Natural killer cell (primary cell): ENCODE results near the gene NRP2. TPM values are rescaled to one million over a fixed set of nuclear protein-coding genes. Genes with fewer than 3 reads are reported as not detected.

Experiments
- ATAC-seq, 3 donors: fragments of 150-1000 bp in 2 of 3; fragments of 200-7000 bp in 1 of 3; cut with Tn5 transposase; 1 replicate in 1 of 3; 2 replicates in 2 of 3; pipeline ENCODE4 v1.10.0; 2021; ENCODE audit warnings: mild to moderate bottlenecking in 2 of 3, moderate library complexity in 2 of 3
- DNase-seq, 2 donors: peaks; one replicate each; pipeline versions ENCODE4 v3.0.0 to v3.0.0-alpha.2; 2013 to 2021; ENCODE audit warnings: mixed read lengths in 1 of 2
- H3K27ac ChIP-seq: one replicate; pipeline ENCODE4 v1.5.1; 2013; ENCODE audit warnings: mild to moderate bottlenecking, low read length
- H3K27me3 ChIP-seq: one replicate; pipeline ENCODE4 v1.6.1; 2013; ENCODE audit warnings: low read length; ENCODE audit not compliant: control insufficient read depth, insufficient read depth
- H3K36me3 ChIP-seq: one replicate; pipeline ENCODE4 v1.6.1; 2013; ENCODE audit warnings: low read length; ENCODE audit not compliant: control insufficient read depth, insufficient read depth
- H3K4me1 ChIP-seq: one replicate; pipeline ENCODE4 v1.6.1; 2013; ENCODE audit warnings: low read length; ENCODE audit not compliant: control insufficient read depth, insufficient read depth
- H3K4me3 ChIP-seq: one replicate; pipeline ENCODE4 v1.5.1; 2013; ENCODE audit warnings: low read length
- H3K9me3 ChIP-seq: one replicate; pipeline ENCODE4 v1.6.1; 2013; ENCODE audit warnings: low read length; ENCODE audit not compliant: control insufficient read depth, insufficient read depth
- H3K27ac Mint-ChIP-seq, 2 donors: one replicate each; pipeline ENCODE4 v1.8.0; 2022; ENCODE audit warnings: mild to moderate bottlenecking in 2 of 2, mixed read lengths in 2 of 2, moderate library complexity in 1 of 2
- H3K27me3 Mint-ChIP-seq, 2 donors: one replicate each; pipeline ENCODE4 v1.8.0; 2022; ENCODE audit warnings: low read depth in 2 of 2, mixed read lengths in 2 of 2
- H3K36me3 Mint-ChIP-seq: one replicate; pipeline ENCODE4 v1.8.0; 2022; ENCODE audit warnings: mixed read lengths
- H3K4me1 Mint-ChIP-seq, 2 donors: one replicate each; pipeline ENCODE4 v1.8.0; 2022; ENCODE audit warnings: mixed read lengths in 2 of 2
- H3K4me3 Mint-ChIP-seq: one replicate; pipeline ENCODE4 v1.8.0; 2022; ENCODE audit warnings: mild to moderate bottlenecking, moderate library complexity, mixed read lengths
- H3K9me3 Mint-ChIP-seq, 2 donors: one replicate each; pipeline ENCODE4 v1.8.0; 2022; ENCODE audit warnings: mixed read lengths in 2 of 2
- WGBS: methylation state at CpG from one replicate; pipeline ENCODE4 v1.1.7; 2013; ENCODE audit warnings: missing lambda C conversion rate; ENCODE audit not compliant: insufficient coverage; 5-methylcytosine and 5-hydroxymethylcytosine counted together
- intact Hi-C: fragments of 100-400 bp; cut with micrococcal nuclease; formaldehyde crosslinking; loops from one replicate; pipeline ENCODE4 v1.14.2; 2022
- total RNA-seq, 4 donors: library from RNA; stranded (reverse); fragments of 120-200 nt in 1 of 4; gene quantifications; one replicate each; pipeline versions ENCODE4 v1.2.3 to v1.2.4, GENCODE V29; 2013 to 2022
- TF ChIP-seq, protein P1 (sequence below): fragments of 200-600 bp; IDR thresholded peaks from one replicate; pipeline ENCODE4 v1.8.0; 2022; ENCODE audit warnings: antibody characterized with exemption

Gene NRP2
- total RNA-seq, 3 donors from 2014 or later (not counting 1 experiment from before 2014, with no cell fraction given): 0.40 TPM; not detected in 2

- no peak for ATAC-seq
- H3K4me1 Mint-ChIP-seq: peaks cover 5% of the 10 kb centered on the region in 2 donors
Measured at GRCh38 chr2:205770577-205770976, 88.3 kb downstream of the NRP2 start.

GRCh38 chr2:205771031-205771430 is 88.7 kb downstream of the NRP2 start:
- 85% methylated on average over 10 of the region's 10 CpGs for WGBS
- Histone ChIP-seq H3K36me3 (no peaks in the 10 kb centered on the region), H3K4me3 (no peak overlapping the region), H3K9me3 (no peaks in the 10 kb centered on the region), H3K4me1 (no peaks in the 10 kb centered on the region), H3K27me3 (no peaks in the 10 kb centered on the region), H3K27ac (no peak overlapping the region)
- DNase-seq (no peak), ATAC-seq (no peak)
- Mint-ChIP-seq H3K4me1 (peaks cover 5% of the 10 kb centered on the region in 2 donors), H3K27me3 (peaks cover 17 to 48% of the 10 kb centered on the region in 2 donors), H3K9me3 (no peaks in the 10 kb centered on the region), H3K27ac (no peak overlapping the region), H3K36me3 (no peaks in the 10 kb centered on the region), H3K4me3 (no peak overlapping the region)
- intact Hi-C loops: no loop called here
- TF ChIP-seq, protein P1, sequence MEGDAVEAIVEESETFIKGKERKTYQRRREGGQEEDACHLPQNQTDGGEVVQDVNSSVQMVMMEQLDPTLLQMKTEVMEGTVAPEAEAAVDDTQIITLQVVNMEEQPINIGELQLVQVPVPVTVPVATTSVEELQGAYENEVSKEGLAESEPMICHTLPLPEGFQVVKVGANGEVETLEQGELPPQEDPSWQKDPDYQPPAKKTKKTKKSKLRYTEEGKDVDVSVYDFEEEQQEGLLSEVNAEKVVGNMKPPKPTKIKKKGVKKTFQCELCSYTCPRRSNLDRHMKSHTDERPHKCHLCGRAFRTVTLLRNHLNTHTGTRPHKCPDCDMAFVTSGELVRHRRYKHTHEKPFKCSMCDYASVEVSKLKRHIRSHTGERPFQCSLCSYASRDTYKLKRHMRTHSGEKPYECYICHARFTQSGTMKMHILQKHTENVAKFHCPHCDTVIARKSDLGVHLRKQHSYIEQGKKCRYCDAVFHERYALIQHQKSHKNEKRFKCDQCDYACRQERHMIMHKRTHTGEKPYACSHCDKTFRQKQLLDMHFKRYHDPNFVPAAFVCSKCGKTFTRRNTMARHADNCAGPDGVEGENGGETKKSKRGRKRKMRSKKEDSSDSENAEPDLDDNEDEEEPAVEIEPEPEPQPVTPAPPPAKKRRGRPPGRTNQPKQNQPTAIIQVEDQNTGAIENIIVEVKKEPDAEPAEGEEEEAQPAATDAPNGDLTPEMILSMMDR: no peak

More at GRCh38 chr2:205770577-205770976, 88.3 kb downstream of the NRP2 start:
- no peaks in the 10 kb centered on the region for H3K36me3 Mint-ChIP-seq
- TF ChIP-seq, protein P1: no peak
- H3K9me3 Mint-ChIP-seq: no peaks in the 10 kb centered on the region
- H3K9me3 ChIP-seq: no peaks in the 10 kb centered on the region
- 71% methylated on average over 6 of the region's 7 CpGs for WGBS
- H3K4me3 Mint-ChIP-seq: no peak overlapping the region
- intact Hi-C loops: no loop called here
- no peaks in the 10 kb centered on the region for H3K4me1 ChIP-seq
- no peak for DNase-seq
- no peak overlapping the region for H3K27ac ChIP-seq
- no peak overlapping the region for H3K27ac Mint-ChIP-seq
- no peak overlapping the region for H3K4me3 ChIP-seq
- H3K36me3 ChIP-seq: no peaks in the 10 kb centered on the region
- no peaks in the 10 kb centered on the region for H3K27me3 ChIP-seq
- peaks cover 16 to 49% of the 10 kb centered on the region in 2 donors for H3K27me3 Mint-ChIP-seq

DNA sequence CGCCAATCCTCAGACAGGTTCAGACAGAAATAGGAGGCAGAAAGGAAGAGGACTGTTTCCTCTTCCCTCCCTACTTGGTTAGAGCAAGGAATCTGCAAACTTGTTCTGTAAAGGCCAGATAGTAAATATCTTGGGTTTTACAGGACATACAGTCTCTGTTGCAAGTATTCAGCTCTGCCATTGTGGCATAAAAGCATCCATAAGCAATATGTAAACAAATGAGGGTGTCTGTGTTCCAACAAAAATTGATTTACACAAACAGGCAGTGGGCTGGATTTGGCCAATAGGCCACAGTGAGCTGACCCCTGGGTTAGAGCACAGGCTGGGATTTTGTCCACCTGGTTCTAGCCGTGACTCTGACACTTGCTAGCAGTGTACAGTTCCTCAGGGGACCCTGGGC is 89.4 kb downstream of the NRP2 start:
- Histone ChIP-seq H3K27ac (no peak overlapping the region), H3K27me3 (no peaks in the 10 kb centered on the region), H3K9me3 (no peaks in the 10 kb centered on the region), H3K4me3 (no peak overlapping the region), H3K4me1 (no peaks in the 10 kb centered on the region), H3K36me3 (no peaks in the 10 kb centered on the region)
- H3K27ac Mint-ChIP-seq: no peak overlapping the region
- intact Hi-C loops: no loop called here
- DNase-seq: no peak
- peaks cover 21 to 52% of the 10 kb centered on the region in 2 donors for H3K27me3 Mint-ChIP-seq
- TF ChIP-seq, protein P1: no peak
- H3K36me3 Mint-ChIP-seq: no peaks in the 10 kb centered on the region
- H3K9me3 Mint-ChIP-seq: no peaks in the 10 kb centered on the region
- no peak overlapping the region for H3K4me3 Mint-ChIP-seq
- WGBS: 62% methylated on average over 2 of the region's 2 CpGs
- H3K4me1 Mint-ChIP-seq: peaks cover 4% of the 10 kb centered on the region in 2 donors
- no peak for ATAC-seq

GRCh38 chr2:205772983-205773382 is 90.7 kb downstream of the NRP2 start:
- no peaks in the 10 kb centered on the region for H3K4me1 ChIP-seq
- H3K27me3 Mint-ChIP-seq: peaks cover 20 to 59% of the 10 kb centered on the region in 2 donors
- H3K4me1 Mint-ChIP-seq: no peaks in the 10 kb centered on the region
- H3K27me3 ChIP-seq: no peaks in the 10 kb centered on the region
- TF ChIP-seq, protein P1: no peak
- intact Hi-C loops: no loop called here
- WGBS: 0% methylated on average over 1 of the region's 3 CpGs
- no peak overlapping the region for H3K27ac Mint-ChIP-seq
- no peaks in the 10 kb centered on the region for H3K9me3 ChIP-seq
- H3K27ac ChIP-seq: no peak overlapping the region
- DNase-seq (no peak), ATAC-seq (no peak)
- H3K36me3 Mint-ChIP-seq: no peaks in the 10 kb centered on the region
- no peak overlapping the region for H3K4me3 Mint-ChIP-seq
- H3K36me3 ChIP-seq: no peaks in the 10 kb centered on the region
- no peaks in the 10 kb centered on the region for H3K9me3 Mint-ChIP-seq
- H3K4me3 ChIP-seq: no peak overlapping the region
